ENCODE results near the gene SLC1A7.
"Not testable (repeated sequence)": the region's sequence is repeated elsewhere in the genome, so short reads cannot be mapped to it uniquely, and the experiment has no call there.

Gene SLC1A7

GRCh38 chr1:53185955-53186297 is 43.5 kb upstream of the SLC1A7 start:
- in situ Hi-C loops (cut with HindIII; ENCODE audit: low sequenced_read_pairs); DNase-seq (ENCODE audit: low read depth); H3K4me3 ChIP-seq (ENCODE audit: low read depth, low read length): not testable (repeated sequence)
- TF ChIP-seq CTCF (IDR thresholded peaks at IDR 0.05; ENCODE audit: low read depth, low read length, missing control alignments), result peak; percentile 20

GRCh38 chr1:53183095-53183990 is 40.9 kb upstream of the SLC1A7 start:
- in situ Hi-C loops (cut with HindIII; ENCODE audit: low sequenced_read_pairs), result no loop called here
- DNase-seq (ENCODE audit: low read depth), result no peak
- TF ChIP-seq CTCF (IDR thresholded peaks at IDR 0.05; ENCODE audit: low read depth, low read length, missing control alignments), result no peak
- H3K4me3 ChIP-seq (ENCODE audit: low read depth, low read length), result no peak overlapping the region

- TF ChIP-seq CTCF (IDR thresholded peaks at IDR 0.05; ENCODE audit: low read depth, low read length, missing control alignments), result no peak
- in situ Hi-C loops (cut with HindIII; ENCODE audit: low sequenced_read_pairs), result no loop called here
Observed at GRCh38 chr1:53182716-53183094, 40.3 kb upstream of the SLC1A7 start.

GRCh38 chr1:53182111-53182593 is 39.7 kb upstream of the SLC1A7 start:
- TF ChIP-seq CTCF (IDR thresholded peaks at IDR 0.05; ENCODE audit: low read depth, low read length, missing control alignments), result peak; percentile 72
- no peak overlapping the region for H3K4me3 ChIP-seq (ENCODE audit: low read depth, low read length)
- peak; percentile 64 for DNase-seq (ENCODE audit: low read depth)
- in situ Hi-C loops (cut with HindIII; ENCODE audit: low sequenced_read_pairs), result no loop called here

More at GRCh38 chr1:53182716-53183094, 40.3 kb upstream of the SLC1A7 start:
- H3K4me3 ChIP-seq (ENCODE audit: low read depth, low read length), result no peak overlapping the region
- no peak for DNase-seq (ENCODE audit: low read depth)

GRCh38 chr1:53180951-53181350 is 38.5 kb upstream of the SLC1A7 start:
- no peak for TF ChIP-seq CTCF (IDR thresholded peaks at IDR 0.05; ENCODE audit: low read depth, low read length, missing control alignments)
- DNase-seq (ENCODE audit: low read depth), result no peak
- in situ Hi-C loops (cut with HindIII; ENCODE audit: low sequenced_read_pairs), result no loop called here
- no peak overlapping the region for H3K4me3 ChIP-seq (ENCODE audit: low read depth, low read length)

GRCh38 chr1:53180226-53180625 is 37.8 kb upstream of the SLC1A7 start:
- no peak overlapping the region for H3K4me3 ChIP-seq (ENCODE audit: low read depth, low read length)
- no peak for TF ChIP-seq CTCF (IDR thresholded peaks at IDR 0.05; ENCODE audit: low read depth, low read length, missing control alignments)
- no peak for DNase-seq (ENCODE audit: low read depth)
- in situ Hi-C loops (cut with HindIII; ENCODE audit: low sequenced_read_pairs), result no loop called here
